ENCODE measurements around the gene ARHGDIA.

The ARHGDIA gene

DNA sequence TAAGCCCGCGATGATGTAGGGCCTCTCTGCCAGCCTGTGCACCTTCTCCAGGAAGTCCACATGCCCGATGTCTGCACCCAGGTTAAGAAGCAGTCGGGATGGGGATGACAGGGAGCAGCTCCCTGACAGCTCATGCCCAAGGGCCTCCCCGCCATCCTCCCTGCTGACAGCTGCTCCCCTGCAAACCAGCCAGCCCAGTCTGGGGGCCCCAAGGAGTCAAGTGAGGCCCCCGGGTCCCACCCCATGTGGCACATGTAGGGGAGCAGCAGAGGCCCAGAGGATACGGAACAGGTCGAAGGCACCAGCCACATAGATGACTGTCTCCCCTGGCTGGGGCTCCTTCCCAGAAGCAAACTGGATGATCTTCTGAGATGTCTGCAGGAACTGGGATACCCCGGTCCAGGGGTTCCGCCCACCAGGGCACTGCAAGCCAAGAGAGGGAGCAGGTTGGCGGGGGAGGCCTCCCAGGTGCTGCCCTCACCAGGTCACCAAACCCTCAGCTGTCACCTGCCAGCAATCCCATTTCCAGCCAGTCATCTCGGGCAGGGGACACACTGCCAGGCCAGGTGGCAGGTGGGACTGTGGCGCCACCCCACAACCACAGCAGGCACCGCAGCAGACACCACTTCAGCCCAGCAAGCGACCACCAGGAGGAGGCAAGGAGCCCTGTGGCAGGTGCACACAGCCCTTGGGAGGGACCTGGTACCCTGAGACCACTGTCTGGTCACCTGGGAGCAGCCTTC, 35.5 kb upstream of the ARHGDIA start:
- WGBS (ENCODE audit: extremely low coverage, insufficient coverage, insufficient read length): no CpG with 5 or more reads among the region's 15 CpGs
- H3K79me2 ChIP-seq (ENCODE audit: control insufficient read depth, insufficient read depth, low read length, poor library complexity): peaks cover 4% of the 10 kb centered on the region
- no peak for DNase-seq

DNA sequence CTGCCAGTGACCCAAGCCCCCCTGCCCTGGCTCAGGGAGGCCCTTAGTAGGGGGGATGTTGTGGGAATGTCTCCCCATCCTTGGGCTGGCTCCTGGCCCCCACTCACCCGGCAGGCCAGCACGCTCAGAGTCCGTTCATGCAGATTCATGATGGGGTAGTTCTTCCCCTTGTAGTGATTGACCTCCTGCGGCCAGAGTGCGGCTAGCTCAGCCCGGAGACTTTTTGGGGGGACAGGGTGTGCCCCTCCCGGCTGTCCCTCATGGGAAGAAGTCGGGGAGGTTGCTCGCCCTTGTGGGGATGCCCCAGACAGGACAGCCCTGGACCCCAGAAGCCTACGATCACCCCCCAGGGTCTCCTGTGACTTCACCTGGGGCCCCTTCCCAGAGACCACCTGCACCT, 34.9 kb upstream of the ARHGDIA start:
- H3K4ac ChIP-seq (ENCODE audit: low read depth, low read length): no peak overlapping the region
- no CpG with 5 or more reads among the region's 10 CpGs for WGBS (ENCODE audit: extremely low coverage, insufficient coverage, insufficient read length)

More for the DNA sequence above, 35.5 kb upstream of the ARHGDIA start:
- peaks cover 5% of the 10 kb centered on the region for H3K27me3 ChIP-seq (ENCODE audit: insufficient read depth, low read length)
- H4K12ac ChIP-seq (ENCODE audit: low read depth, low read length): no peak overlapping the region
- H3K27ac ChIP-seq (ENCODE audit: low read depth, low read length): no peak overlapping the region
- no peak overlapping the region for H3K4ac ChIP-seq (ENCODE audit: low read depth, low read length)
- H4K8ac ChIP-seq (ENCODE audit: low read depth, low read length): no peak overlapping the region
- no peak overlapping the region for H3K4me3 ChIP-seq (ENCODE audit: low read depth, low read length)
- H2AFZ ChIP-seq (ENCODE audit: insufficient read depth, low read length, poor library complexity): no peak overlapping the region
- no peak overlapping the region for H2BK5ac ChIP-seq (ENCODE audit: low read depth, low read length, poor library complexity)
- H3K79me1 ChIP-seq (ENCODE audit: low read length): peaks cover 6% of the 10 kb centered on the region
- H3K4me2 ChIP-seq (ENCODE audit: low read length): no peak overlapping the region
- H4K91ac ChIP-seq (ENCODE audit: low read depth, low read length): no peak overlapping the region
- no peak overlapping the region for H2AK5ac ChIP-seq (ENCODE audit: low read length)
- no peak overlapping the region for H3K14ac ChIP-seq (ENCODE audit: low read length)
- H3K23ac ChIP-seq (ENCODE audit: low read length): no peak overlapping the region
- H3K36me3 ChIP-seq (ENCODE audit: control insufficient read depth in 1 of 2, insufficient read depth in 2 of 2, low read length in 2 of 2): peaks cover 57 to 65% of the 10 kb centered on the region in 2 experiments
- no peak overlapping the region for H3K9ac ChIP-seq (ENCODE audit: low read length)
- peaks cover 9 to 19% of the 10 kb centered on the region in 2 experiments for H3K4me1 ChIP-seq (ENCODE audit: control insufficient read depth in 1 of 2, insufficient read depth in 2 of 2, low read length in 2 of 2)
- no peak overlapping the region for H3K18ac ChIP-seq (ENCODE audit: low read length)
- H2BK12ac ChIP-seq (ENCODE audit: low read length): no peak overlapping the region
- H3K9me3 ChIP-seq (ENCODE audit: insufficient read depth, low read depth, low read length): peaks cover 3% of the 10 kb centered on the region
- H2BK120ac ChIP-seq (ENCODE audit: insufficient read depth, low read length, poor library complexity): no peak overlapping the region

DNA sequence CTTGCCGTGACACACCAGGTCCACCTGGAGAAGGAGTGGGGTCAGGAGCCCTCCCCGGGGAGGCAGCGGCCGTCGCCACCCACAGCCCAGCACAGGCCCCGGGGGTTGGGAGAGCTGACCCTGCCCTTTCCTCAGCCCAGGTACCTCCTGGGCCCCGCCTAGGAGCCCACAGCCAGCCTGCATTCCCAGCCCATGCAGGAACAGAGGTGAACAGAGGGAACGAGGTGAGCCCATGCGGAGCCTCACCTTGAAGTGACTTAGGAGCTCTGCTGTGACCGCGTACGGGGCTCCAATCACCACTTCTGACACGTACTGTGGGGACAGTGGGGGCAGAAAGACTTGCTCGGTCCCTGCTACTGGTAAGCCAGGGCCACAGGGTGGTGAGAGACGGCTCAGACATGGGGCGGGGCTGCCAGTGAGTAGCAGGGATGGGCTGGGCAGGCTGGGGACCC, 34.3 kb upstream of the ARHGDIA start:
- no peak overlapping the region for H4K91ac ChIP-seq (ENCODE audit: low read depth, low read length)
- no peak overlapping the region for H2AFZ ChIP-seq (ENCODE audit: insufficient read depth, low read length, poor library complexity)
- no peak overlapping the region for H3K23ac ChIP-seq (ENCODE audit: low read length)
- no peak overlapping the region for H3K4me2 ChIP-seq (ENCODE audit: low read length)
- H3K4me3 ChIP-seq (ENCODE audit: low read depth, low read length): no peak overlapping the region
- H3K18ac ChIP-seq (ENCODE audit: low read length): no peak overlapping the region
- peaks cover 59 to 66% of the 10 kb centered on the region in 2 experiments for H3K36me3 ChIP-seq (ENCODE audit: control insufficient read depth in 1 of 2, insufficient read depth in 2 of 2, low read length in 2 of 2)
- no peak overlapping the region for H4K12ac ChIP-seq (ENCODE audit: low read depth, low read length)
- H2BK5ac ChIP-seq (ENCODE audit: low read depth, low read length, poor library complexity): no peak overlapping the region
- H4K8ac ChIP-seq (ENCODE audit: low read depth, low read length): no peak overlapping the region
- no peak overlapping the region for H2AK5ac ChIP-seq (ENCODE audit: low read length)
- H3K9ac ChIP-seq (ENCODE audit: low read length): no peak overlapping the region
- peaks cover 9 to 23% of the 10 kb centered on the region in 2 experiments for H3K4me1 ChIP-seq (ENCODE audit: control insufficient read depth in 1 of 2, insufficient read depth in 2 of 2, low read length in 2 of 2)
- no peak overlapping the region for H2BK12ac ChIP-seq (ENCODE audit: low read length)
- H3K27ac ChIP-seq (ENCODE audit: low read depth, low read length): no peak overlapping the region
- H3K9me3 ChIP-seq (ENCODE audit: insufficient read depth, low read depth, low read length): peaks cover 3% of the 10 kb centered on the region
- peaks cover 1% of the 10 kb centered on the region for H3K79me2 ChIP-seq (ENCODE audit: control insufficient read depth, insufficient read depth, low read length, poor library complexity)
- H2BK120ac ChIP-seq (ENCODE audit: insufficient read depth, low read length, poor library complexity): no peak overlapping the region
- peaks cover 5% of the 10 kb centered on the region for H3K79me1 ChIP-seq (ENCODE audit: low read length)
- no CpG with 5 or more reads among the region's 16 CpGs for WGBS (ENCODE audit: extremely low coverage, insufficient coverage, insufficient read length)
- H3K4ac ChIP-seq (ENCODE audit: low read depth, low read length): no peak overlapping the region
- no peak for DNase-seq
- peaks cover 5% of the 10 kb centered on the region for H3K27me3 ChIP-seq (ENCODE audit: insufficient read depth, low read length)
- H3K14ac ChIP-seq (ENCODE audit: low read length): no peak overlapping the region

More for the DNA sequence above, 34.9 kb upstream of the ARHGDIA start:
- H3K79me2 ChIP-seq (ENCODE audit: control insufficient read depth, insufficient read depth, low read length, poor library complexity): peaks cover 4% of the 10 kb centered on the region
- no peak overlapping the region for H4K8ac ChIP-seq (ENCODE audit: low read depth, low read length)
- H3K27me3 ChIP-seq (ENCODE audit: insufficient read depth, low read length): peaks cover 5% of the 10 kb centered on the region
- H3K4me3 ChIP-seq (ENCODE audit: low read depth, low read length): no peak overlapping the region
- H2AFZ ChIP-seq (ENCODE audit: insufficient read depth, low read length, poor library complexity): no peak overlapping the region
- no peak overlapping the region for H3K4me2 ChIP-seq (ENCODE audit: low read length)
- H3K79me1 ChIP-seq (ENCODE audit: low read length): peaks cover 6% of the 10 kb centered on the region
- DNase-seq: no peak
- H4K12ac ChIP-seq (ENCODE audit: low read depth, low read length): no peak overlapping the region
- H2BK5ac ChIP-seq (ENCODE audit: low read depth, low read length, poor library complexity): no peak overlapping the region
- H3K18ac ChIP-seq (ENCODE audit: low read length): no peak overlapping the region
- peaks cover 3% of the 10 kb centered on the region for H3K9me3 ChIP-seq (ENCODE audit: insufficient read depth, low read depth, low read length)
- no peak overlapping the region for H3K23ac ChIP-seq (ENCODE audit: low read length)
- H3K27ac ChIP-seq (ENCODE audit: low read depth, low read length): no peak overlapping the region
- H4K91ac ChIP-seq (ENCODE audit: low read depth, low read length): no peak overlapping the region
- H2BK120ac ChIP-seq (ENCODE audit: insufficient read depth, low read length, poor library complexity): no peak overlapping the region
- no peak overlapping the region for H3K9ac ChIP-seq (ENCODE audit: low read length)
- no peak overlapping the region for H3K14ac ChIP-seq (ENCODE audit: low read length)
- peaks cover 9 to 23% of the 10 kb centered on the region in 2 experiments for H3K4me1 ChIP-seq (ENCODE audit: control insufficient read depth in 1 of 2, insufficient read depth in 2 of 2, low read length in 2 of 2)
- no peak overlapping the region for H2BK12ac ChIP-seq (ENCODE audit: low read length)
- H3K36me3 ChIP-seq (ENCODE audit: control insufficient read depth in 1 of 2, insufficient read depth in 2 of 2, low read length in 2 of 2): peaks cover 57 to 65% of the 10 kb centered on the region in 2 experiments
- H2AK5ac ChIP-seq (ENCODE audit: low read length): no peak overlapping the region

- peaks cover 3% of the 10 kb centered on the region for H3K9me3 ChIP-seq (ENCODE audit: insufficient read depth, low read depth, low read length)
- H3K4ac ChIP-seq (ENCODE audit: low read depth, low read length): no peak overlapping the region
- no peak overlapping the region for H2BK5ac ChIP-seq (ENCODE audit: low read depth, low read length, poor library complexity)
- H3K23ac ChIP-seq (ENCODE audit: low read length): no peak overlapping the region
- no peak overlapping the region for H2AK5ac ChIP-seq (ENCODE audit: low read length)
- H2BK12ac ChIP-seq (ENCODE audit: low read length): no peak overlapping the region
- H3K4me2 ChIP-seq (ENCODE audit: low read length): no peak overlapping the region
- H3K14ac ChIP-seq (ENCODE audit: low read length): no peak overlapping the region
- H4K12ac ChIP-seq (ENCODE audit: low read depth, low read length): no peak overlapping the region
- H3K79me2 ChIP-seq (ENCODE audit: control insufficient read depth, insufficient read depth, low read length, poor library complexity): no peaks in the 10 kb centered on the region
- H2BK120ac ChIP-seq (ENCODE audit: insufficient read depth, low read length, poor library complexity): no peak overlapping the region
- H3K4me3 ChIP-seq (ENCODE audit: low read depth, low read length): no peak overlapping the region
- H3K9ac ChIP-seq (ENCODE audit: low read length): no peak overlapping the region
- peaks cover 5% of the 10 kb centered on the region for H3K79me1 ChIP-seq (ENCODE audit: low read length)
- H3K4me1 ChIP-seq (ENCODE audit: control insufficient read depth in 1 of 2, insufficient read depth in 2 of 2, low read length in 2 of 2): peaks cover 3 to 17% of the 10 kb centered on the region in 2 experiments
- H4K91ac ChIP-seq (ENCODE audit: low read depth, low read length): no peak overlapping the region
- no peak overlapping the region for H3K27ac ChIP-seq (ENCODE audit: low read depth, low read length)
- no peak for DNase-seq
- no CpG with 5 or more reads among the region's 28 CpGs for WGBS (ENCODE audit: extremely low coverage, insufficient coverage, insufficient read length)
- H2AFZ ChIP-seq (ENCODE audit: insufficient read depth, low read length, poor library complexity): no peak overlapping the region
- H3K36me3 ChIP-seq (ENCODE audit: control insufficient read depth in 1 of 2, insufficient read depth in 2 of 2, low read length in 2 of 2): peaks cover 62 to 71% of the 10 kb centered on the region in 2 experiments
- H4K8ac ChIP-seq (ENCODE audit: low read depth, low read length): no peak overlapping the region
- no peak overlapping the region for H3K18ac ChIP-seq (ENCODE audit: low read length)
- H3K27me3 ChIP-seq (ENCODE audit: insufficient read depth, low read length): peaks cover 5% of the 10 kb centered on the region
Measured at GRCh38 chr17:81904600-81905423, 33.7 kb upstream of the ARHGDIA start.
